GM12878 (cell line): ENCODE data around the gene LY6G5B. TPM values are rescaled to one million over a fixed set of nuclear protein-coding genes. Genes with fewer than 3 reads are reported as not detected.
A peak's percentile ranks its signal among the peaks of the same experiment; 100 is the strongest.

ENCODE experiments used
- ATAC-seq: fragments of 200-7000 bp; cut with Tn5 transposase; 3 replicates; pipeline ENCODE4 v1.9.1; 2020; ENCODE audit warnings: mild to moderate bottlenecking, moderate library complexity
- BruUV-seq: library from RNA; stranded (reverse); fragments of 400-500 nt; replicated peaks from 2 replicates; lab custom pipeline; 2021; lab: Mats Ljungman, UMichigan
- CTCF ChIA-PET: fragments of 300-600 bp; sonication (Branson Sonifier 250); formaldehyde crosslinking; extraction: SDS; loops from one replicate; lab custom pipeline; 2021; ENCODE audit warnings: inconsistent platforms; lab: Yijun Ruan, JAX
- POLR2A ChIA-PET: fragments of 350-600 bp; formaldehyde crosslinking; extraction: SDS; loops from one replicate; lab custom pipeline; 2021; ENCODE audit warnings: inconsistent platforms; lab: Charles Lee
- RAD21 ChIA-PET: fragments of 300-600 bp; sonication (Branson Sonifier 250); formaldehyde crosslinking; loops from one replicate; lab custom pipeline; 2023; ENCODE audit warnings: antibody characterized with exemption; ENCODE audit not compliant: unreplicated experiment; lab: Charles Lee
- SMC1A ChIA-PET: fragments of 300-600 bp; sonication (Branson Sonifier 250); formaldehyde crosslinking; loops from one replicate; lab custom pipeline; 2023; ENCODE audit not compliant: unreplicated experiment, uncharacterized antibody; lab: Charles Lee
- DNase-seq: peaks from one replicate; pipeline ENCODE4 v3.0.0-alpha.2; 2011; ENCODE audit warnings: low read depth, low spot score
- FAIRE-seq: peaks from 3 replicates; lab custom pipeline; 2011; peaks lifted over from hg19 to GRCh38; lab: Jason Lieb, UNC
- H2AFZ ChIP-seq: 2 replicates; pipeline ENCODE4 v1.6.0; 2011; ENCODE audit warnings: low read depth, low read length, control low read depth; ENCODE audit not compliant: control insufficient read depth
- H3K27ac ChIP-seq: 2 replicates; pipeline ENCODE4 v1.5.1; 2011; ENCODE audit warnings: control low read depth; ENCODE audit not compliant: control insufficient read depth, insufficient read depth
- H3K27me3 ChIP-seq, 2 experiments: replicated peaks in 1 of 2; 2 replicates each; pipeline versions ENCODE4 v1.6.0 to v1.6.1; 2011; ENCODE audit warnings: low read length in 1 of 2; ENCODE audit not compliant: control insufficient read depth in 2 of 2, insufficient read depth in 2 of 2
- H3K36me3 ChIP-seq, 2 experiments: 2 replicates each; pipeline ENCODE4 v1.5.1; 2011; ENCODE audit warnings: low read length in 1 of 2; ENCODE audit not compliant: control insufficient read depth in 2 of 2, insufficient read depth in 2 of 2
- H3K4me1 ChIP-seq: 2 replicates; pipeline ENCODE4 v1.6.1; 2011; ENCODE audit warnings: mild to moderate bottlenecking, low read length, moderate library complexity, mixed read lengths; ENCODE audit not compliant: control insufficient read depth, insufficient read depth
- H3K4me2 ChIP-seq: 2 replicates; pipeline ENCODE4 v1.6.0; 2011; ENCODE audit warnings: control low read depth; ENCODE audit not compliant: control insufficient read depth, insufficient read depth
- H3K4me3 ChIP-seq: fragments of 200-600 bp; sonication (generic); 2 replicates; pipeline ENCODE4 v1.5.1; 2016
- H3K79me2 ChIP-seq: 2 replicates; pipeline ENCODE4 v1.6.0; 2011; ENCODE audit warnings: low read length; ENCODE audit not compliant: control insufficient read depth, insufficient read depth
- H3K9ac ChIP-seq: 2 replicates; pipeline ENCODE4 v1.8.0; 2011; ENCODE audit warnings: low read length, control low read depth, mixed read lengths; ENCODE audit not compliant: control insufficient read depth, insufficient read depth
- H3K9me3 ChIP-seq: replicated peaks from 3 replicates; pipeline ENCODE4 v1.5.1; 2011; ENCODE audit warnings: mild to moderate bottlenecking, low read length; ENCODE audit not compliant: control insufficient read depth, insufficient read depth
- H4K20me1 ChIP-seq: 2 replicates; pipeline ENCODE4 v1.6.0; 2011; ENCODE audit not compliant: control insufficient read depth, insufficient read depth
- DPF2 ChIP-seq: fragments of 450-650 bp; IDR thresholded peaks from 2 replicates; pipeline ENCODE4 v1.6.1; 2017; ENCODE audit warnings: mild to moderate bottlenecking
- GATAD2B ChIP-seq: fragments of 450-650 bp; conservative IDR thresholded peaks from 2 replicates; pipeline ENCODE4 v1.6.1; 2017; ENCODE audit warnings: low read depth, mild to moderate bottlenecking, moderate library complexity
- IKZF1 ChIP-seq: fragments of 450-650 bp; conservative IDR thresholded peaks from 2 replicates; pipeline ENCODE4 v1.6.1; 2017; ENCODE audit warnings: antibody characterized with exemption, mild to moderate bottlenecking
- IKZF2 ChIP-seq, 2 experiments: fragments of 450-650 bp; IDR thresholded peaks; 2 replicates each; pipeline ENCODE4 v1.6.1; 2017; ENCODE audit warnings: mild to moderate bottlenecking in 2 of 2, moderate library complexity in 2 of 2
- MEF2B ChIP-seq: fragments of 450-650 bp; IDR thresholded peaks from 2 replicates; pipeline ENCODE4 v1.6.1; 2018; ENCODE audit warnings: mild to moderate bottlenecking, moderate library complexity; ENCODE audit not compliant: partially characterized antibody, poor library complexity, severe bottlenecking
- NR2F1 ChIP-seq: fragments of 450-650 bp; conservative IDR thresholded peaks from 2 replicates; pipeline ENCODE4 v1.6.1; 2017; ENCODE audit warnings: mild to moderate bottlenecking
- RAD21 ChIP-seq: IDR thresholded peaks from 2 replicates; pipeline ENCODE4 v1.6.1; 2011; ENCODE audit warnings: mild to moderate bottlenecking, low read depth, low read length, moderate library complexity; ENCODE audit not compliant: insufficient read depth
- RB1 ChIP-seq: fragments of 450-650 bp; formaldehyde crosslinking; IDR thresholded peaks from 2 replicates; pipeline ENCODE4 v1.6.1; 2017; ENCODE audit warnings: mild to moderate bottlenecking, borderline replicate concordance
- SREBF1 ChIP-seq: IDR thresholded peaks from 2 replicates; pipeline ENCODE4 v1.6.1; 2012; ENCODE audit warnings: mild to moderate bottlenecking, low read length
- TAF1 ChIP-seq: IDR thresholded peaks from 2 replicates; pipeline ENCODE4 v1.6.1; 2011; ENCODE audit warnings: mild to moderate bottlenecking, low read depth, low read length, borderline replicate concordance
- YY1 ChIP-seq: IDR thresholded peaks from 2 replicates; pipeline ENCODE4 v1.6.1; 2011; ENCODE audit warnings: low read depth, mild to moderate bottlenecking, low read length
- ZZZ3 ChIP-seq: IDR thresholded peaks from 2 replicates; pipeline ENCODE4 v1.6.1; 2011; ENCODE audit warnings: low read depth; ENCODE audit not compliant: control insufficient read depth, insufficient read length
- WGBS: methylation state at CpG from one replicate; pipeline ENCODE4 v1.1.6; 2016; ENCODE audit warnings: low lambda C conversion rate; ENCODE audit not compliant: insufficient replicate concordance, insufficient coverage; ENCODE audit errors: missing lambda C conversion rate; 5-methylcytosine and 5-hydroxymethylcytosine counted together
- in situ Hi-C: fragments of 300-500 bp; cut with MboI; formaldehyde crosslinking; loops from 9 replicates; pipeline ENCODE4 v1.14.3; 2018; ENCODE audit warnings: mixed read lengths
- intact Hi-C: fragments of 100-400 bp; cut with micrococcal nuclease; formaldehyde crosslinking; loops from one replicate; pipeline ENCODE4 v1.14.2; 2022; ENCODE audit not compliant: unreplicated experiment
- polyA plus RNA-seq, 11 experiments: library from polyadenylated mRNA; depleted of rRNA in 4 of 11; unstranded in 6 of 11; stranded (reverse) in 5 of 11; fragments of >200 nt; fragmentation: Nextera tagmentation in 4 of 11; fragmentation: Illumina TruSeq in 1 of 11; extraction: Ambion mirVana in 4 of 11; extraction: Trizol in 1 of 11; gene quantifications; 1 replicate in 1 of 11; 2 replicates in 10 of 11; pipeline versions ENCODE4 v1.2.1 to v1.2.3, GENCODE V29; 2011 to 2016; ENCODE audit warnings: inconsistent platforms in 2 of 11, missing spikeins in 2 of 11, low read depth in 1 of 11
- total RNA-seq, 4 experiments: library from RNA; depleted of rRNA in 3 of 4; stranded (reverse); fragments of >200 nt in 3 of 4; fragmentation: Illumina TruSeq in 1 of 4; extraction: Trizol in 1 of 4; gene quantifications; 2 replicates each; pipeline versions ENCODE4 v1.2.1 to v1.2.3, GENCODE V29; 2013 to 2021
- TF ChIP-seq, protein P1 (sequence below): fragments of 450-650 bp; IDR thresholded peaks from 2 replicates; pipeline ENCODE4 v1.6.1; 2017; ENCODE audit warnings: mild to moderate bottlenecking, moderate library complexity
- TF ChIP-seq, protein P2 (sequence below), 3 experiments: IDR thresholded peaks in 2 of 3; conservative IDR thresholded peaks in 1 of 3; 2 replicates each; pipeline ENCODE4 v1.5.1; 2011; ENCODE audit warnings: low read depth in 3 of 3, low read length in 3 of 3, mild to moderate bottlenecking in 3 of 3, control low read depth in 2 of 3, moderate library complexity in 2 of 3, inconsistent platforms in 1 of 3, mixed read lengths in 1 of 3; ENCODE audit not compliant: control insufficient read depth in 2 of 3, insufficient read depth in 1 of 3; ENCODE audit errors: extremely low read depth in 1 of 3

The LY6G5B gene
- total and polyA plus RNA-seq, 10 of the 15 experiments (the other 5 are each of a cell fraction or from before 2014, with no cell fraction given), result 3.2 to 16.5 (median 7.5) TPM

DNA sequence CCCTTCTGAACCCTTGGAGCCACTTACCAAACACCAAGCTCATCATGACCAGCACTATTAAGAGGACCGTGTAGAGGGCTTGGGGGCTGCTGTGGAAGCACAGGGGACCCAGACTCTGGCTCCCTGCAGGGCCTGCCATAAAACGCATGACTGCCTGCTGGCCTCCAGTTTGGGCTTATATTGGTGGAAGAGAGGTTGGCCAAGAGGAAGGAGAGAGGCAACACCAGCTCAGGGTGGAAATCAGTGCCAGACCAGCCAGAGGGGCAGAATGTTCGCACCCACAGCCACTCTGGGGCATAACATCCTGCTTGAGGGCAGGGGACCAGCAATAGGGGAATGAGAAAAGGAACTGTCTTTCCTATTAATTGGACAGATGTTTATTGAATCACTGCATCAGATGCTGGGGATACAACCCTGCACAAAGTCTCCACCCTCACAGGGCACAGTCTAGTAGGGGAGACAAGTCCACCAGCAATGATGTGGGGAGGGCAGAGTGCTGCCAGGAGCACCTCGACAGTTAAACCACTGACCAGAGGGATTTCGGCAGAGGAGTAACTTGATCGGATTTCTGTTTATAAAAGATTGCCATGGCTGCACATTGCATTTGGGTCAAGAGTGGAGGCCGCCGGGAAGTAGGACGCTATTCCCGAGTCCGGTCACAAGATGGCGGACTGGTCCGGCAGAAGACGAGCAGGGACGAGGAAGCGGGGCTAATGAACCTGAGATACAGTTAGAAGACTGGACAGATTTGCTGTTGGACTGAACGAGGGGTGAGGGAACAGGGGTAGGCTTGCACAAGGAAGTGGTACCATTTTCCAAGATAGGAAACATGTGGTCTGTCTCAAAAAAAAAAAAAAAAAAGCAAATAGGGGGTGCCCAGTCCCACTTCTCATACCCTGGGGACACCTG is 10.7 kb downstream of the LY6G5B start, which contains the start of gene LY6G5C (continued):
- TF ChIP-seq NR2F1, result no peak
- no peak for TF ChIP-seq RB1
- peak; percentile 88 for TF ChIP-seq YY1
- peak; percentile 93 for TF ChIP-seq RAD21

DNA sequence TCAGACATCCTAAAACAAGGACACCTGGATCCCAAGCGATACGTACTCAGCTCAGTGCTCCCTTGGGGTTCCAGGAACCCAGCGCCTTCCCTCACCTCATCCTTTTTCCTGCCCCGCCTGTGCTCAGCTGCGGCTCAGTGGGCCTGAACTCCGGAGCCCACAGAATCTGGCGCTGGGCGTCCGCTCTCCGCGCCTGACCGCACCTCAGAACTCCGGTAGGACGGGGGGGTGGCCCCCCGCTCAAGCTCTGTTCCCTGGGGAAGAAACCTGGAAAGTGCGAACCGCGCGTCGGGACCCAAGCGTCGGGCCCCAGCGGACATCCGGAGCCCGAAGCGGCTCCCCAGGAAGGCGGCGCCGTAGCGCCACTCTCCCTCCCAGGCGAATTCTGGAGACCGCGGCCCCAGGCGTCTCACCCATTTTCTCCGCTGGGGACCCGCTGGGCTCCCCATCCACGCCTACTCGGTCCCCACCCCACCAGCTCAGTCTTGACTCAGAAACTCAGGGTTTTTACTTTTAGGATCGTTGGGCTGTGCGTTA is 11.4 kb downstream of the LY6G5B start:
- ChIA-PET RAD21 (interaction anchor here (0.9 to 2.5 kb wide), 8 partner anchors 32 to 242 kb away, joined by 3 to 30 read pairs (median 4); partner anchors contain the start of genes ATP6V1G2, DDAH2 and NEU1), SMC1A (interaction anchor here (0.7 to 2.5 kb wide), 8 partner anchors 50 to 242 kb away, joined by 3 to 12 read pairs (median 4); partner anchors contain the start of gene MSH5), POLR2A (interaction anchor here (0.6 to 0.7 kb wide), 4 partner anchors 57 to 146 kb away, joined by 3 to 7 read pairs (median 4); partner anchors contain the start of gene HSPA1B), CTCF (interaction anchor here (0.6 to 2.7 kb wide), 25 partner anchors 9 to 242 kb away, joined by 3 to 16 read pairs (median 3); partner anchors contain the start of genes HSPA1A, HSPA1L and LY6G5B)
- Histone ChIP-seq H3K9me3 (no peaks in the 10 kb centered on the region), H3K4me1 (peaks cover 6% of the 10 kb centered on the region), H4K20me1 (no peaks in the 10 kb centered on the region), H3K4me3 (peak overlapping the region; percentile 71), H2AFZ (peak overlapping the region; percentile 64), H3K36me3 (no peaks in the 10 kb centered on the region), H3K9ac (peak overlapping the region; percentile 41; the same call in 1 of the 2 replicates), H3K27ac (peak overlapping the region; percentile 15; the same call in 1 of the 2 replicates), H3K4me2 (peak overlapping the region; percentile 87), H3K27me3 (no peaks in the 10 kb centered on the region), H3K79me2 (no peaks in the 10 kb centered on the region)
- no peak for DNase-seq
- 2% methylated on average over 40 of the region's 40 CpGs for WGBS
- FAIRE-seq, result no peak
- in situ Hi-C loops (no loop called here), intact Hi-C loops (loop anchor here (5.0 kb wide), 1 partner anchor 51 kb away; no protein-coding TSS in a partner anchor)
- ATAC-seq, result peak; percentile 81
- TSS peak; percentile 48 for BruUV-seq
- TF ChIP-seq DPF2 (0 out of 2 replicates have a peak, but pooled peaks have one; percentile 36), ZZZ3 (no peak), GATAD2B (0 out of 2 replicates have a peak, but pooled peaks have one; percentile 37), IKZF2 (IDR thresholded peaks at IDR 0.05) (peak; percentile 49 to 62), IKZF1 (peak; percentile 89), TAF1 (0 out of 2 replicates have a peak, but pooled peaks have one; percentile 6), SREBF1 (no peak), MEF2B (peak; percentile 63)
- TF ChIP-seq, protein P1, sequence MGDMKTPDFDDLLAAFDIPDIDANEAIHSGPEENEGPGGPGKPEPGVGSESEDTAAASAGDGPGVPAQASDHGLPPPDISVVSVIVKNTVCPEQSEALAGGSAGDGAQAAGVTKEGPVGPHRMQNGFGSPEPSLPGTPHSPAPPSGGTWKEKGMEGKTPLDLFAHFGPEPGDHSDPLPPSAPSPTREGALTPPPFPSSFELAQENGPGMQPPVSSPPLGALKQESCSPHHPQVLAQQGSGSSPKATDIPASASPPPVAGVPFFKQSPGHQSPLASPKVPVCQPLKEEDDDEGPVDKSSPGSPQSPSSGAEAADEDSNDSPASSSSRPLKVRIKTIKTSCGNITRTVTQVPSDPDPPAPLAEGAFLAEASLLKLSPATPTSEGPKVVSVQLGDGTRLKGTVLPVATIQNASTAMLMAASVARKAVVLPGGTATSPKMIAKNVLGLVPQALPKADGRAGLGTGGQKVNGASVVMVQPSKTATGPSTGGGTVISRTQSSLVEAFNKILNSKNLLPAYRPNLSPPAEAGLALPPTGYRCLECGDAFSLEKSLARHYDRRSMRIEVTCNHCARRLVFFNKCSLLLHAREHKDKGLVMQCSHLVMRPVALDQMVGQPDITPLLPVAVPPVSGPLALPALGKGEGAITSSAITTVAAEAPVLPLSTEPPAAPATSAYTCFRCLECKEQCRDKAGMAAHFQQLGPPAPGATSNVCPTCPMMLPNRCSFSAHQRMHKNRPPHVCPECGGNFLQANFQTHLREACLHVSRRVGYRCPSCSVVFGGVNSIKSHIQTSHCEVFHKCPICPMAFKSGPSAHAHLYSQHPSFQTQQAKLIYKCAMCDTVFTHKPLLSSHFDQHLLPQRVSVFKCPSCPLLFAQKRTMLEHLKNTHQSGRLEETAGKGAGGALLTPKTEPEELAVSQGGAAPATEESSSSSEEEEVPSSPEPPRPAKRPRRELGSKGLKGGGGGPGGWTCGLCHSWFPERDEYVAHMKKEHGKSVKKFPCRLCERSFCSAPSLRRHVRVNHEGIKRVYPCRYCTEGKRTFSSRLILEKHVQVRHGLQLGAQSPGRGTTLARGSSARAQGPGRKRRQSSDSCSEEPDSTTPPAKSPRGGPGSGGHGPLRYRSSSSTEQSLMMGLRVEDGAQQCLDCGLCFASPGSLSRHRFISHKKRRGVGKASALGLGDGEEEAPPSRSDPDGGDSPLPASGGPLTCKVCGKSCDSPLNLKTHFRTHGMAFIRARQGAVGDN, result 0 out of 2 replicates have a peak, but pooled peaks have one; percentile 49
- TF ChIP-seq, protein P2, sequence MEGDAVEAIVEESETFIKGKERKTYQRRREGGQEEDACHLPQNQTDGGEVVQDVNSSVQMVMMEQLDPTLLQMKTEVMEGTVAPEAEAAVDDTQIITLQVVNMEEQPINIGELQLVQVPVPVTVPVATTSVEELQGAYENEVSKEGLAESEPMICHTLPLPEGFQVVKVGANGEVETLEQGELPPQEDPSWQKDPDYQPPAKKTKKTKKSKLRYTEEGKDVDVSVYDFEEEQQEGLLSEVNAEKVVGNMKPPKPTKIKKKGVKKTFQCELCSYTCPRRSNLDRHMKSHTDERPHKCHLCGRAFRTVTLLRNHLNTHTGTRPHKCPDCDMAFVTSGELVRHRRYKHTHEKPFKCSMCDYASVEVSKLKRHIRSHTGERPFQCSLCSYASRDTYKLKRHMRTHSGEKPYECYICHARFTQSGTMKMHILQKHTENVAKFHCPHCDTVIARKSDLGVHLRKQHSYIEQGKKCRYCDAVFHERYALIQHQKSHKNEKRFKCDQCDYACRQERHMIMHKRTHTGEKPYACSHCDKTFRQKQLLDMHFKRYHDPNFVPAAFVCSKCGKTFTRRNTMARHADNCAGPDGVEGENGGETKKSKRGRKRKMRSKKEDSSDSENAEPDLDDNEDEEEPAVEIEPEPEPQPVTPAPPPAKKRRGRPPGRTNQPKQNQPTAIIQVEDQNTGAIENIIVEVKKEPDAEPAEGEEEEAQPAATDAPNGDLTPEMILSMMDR (IDR thresholded peaks at IDR 0.05 in 2 of 3, conservative IDR thresholded peaks at IDR 0.05 in 1 of 3; ENCODE audit: control insufficient read depth in 2 of 3, extremely low read depth in 1 of 3, insufficient read depth in 1 of 3, low read depth in 3 of 3, low read length in 3 of 3), result peak in 1 of 3 experiments; percentile 32; a peak in 3 of 6 replicates
